CD14-positive monocyte (primary cell): ENCODE data around the gene UNC5C. TPM values are rescaled to one million over a fixed set of nuclear protein-coding genes. Genes with fewer than 3 reads are reported as not detected.

ENCODE experiments used
- DNase-seq, 3 donors: peaks; one replicate each; pipeline ENCODE4 v3.0.0-alpha.2; 2011 to 2022
- H2AFZ ChIP-seq: 2 replicates; pipeline ENCODE4 v1.6.0; 2012; ENCODE audit warnings: mild to moderate bottlenecking, low read depth, low read length, inconsistent platforms; ENCODE audit not compliant: insufficient read depth, poor library complexity, severe bottlenecking
- H3K27ac ChIP-seq, 2 donors: 1 replicate in 1 of 2; 2 replicates in 1 of 2; pipeline ENCODE4 v1.5.1; 2012 to 2013; ENCODE audit warnings: low read length in 2 of 2, control low read depth in 1 of 2, inconsistent platforms in 1 of 2, low read depth in 1 of 2, mild to moderate bottlenecking in 1 of 2
- H3K27me3 ChIP-seq, 2 donors: one replicate each; pipeline versions ENCODE4 v1.6.0 to v1.6.1; 2011 to 2013; ENCODE audit warnings: low read length in 2 of 2; ENCODE audit not compliant: control insufficient read depth in 2 of 2, insufficient read depth in 2 of 2
- H3K36me3 ChIP-seq, 2 donors: replicated peaks in 1 of 2; 1 replicate in 1 of 2; 2 replicates in 1 of 2; pipeline versions ENCODE4 v1.5.1 to v1.6.1; 2012 to 2013; ENCODE audit warnings: low read length in 2 of 2, control low read depth in 1 of 2, inconsistent platforms in 1 of 2, mild to moderate bottlenecking in 1 of 2; ENCODE audit not compliant: insufficient read depth in 2 of 2, control insufficient read depth in 1 of 2
- H3K4me1 ChIP-seq, 2 donors: 1 replicate in 1 of 2; 2 replicates in 1 of 2; pipeline versions ENCODE4 v1.5.1 to v1.6.1; 2012 to 2013; ENCODE audit warnings: low read length in 2 of 2, control low read depth in 1 of 2, inconsistent platforms in 1 of 2, mild to moderate bottlenecking in 1 of 2, moderate library complexity in 1 of 2; ENCODE audit not compliant: insufficient read depth in 2 of 2, control insufficient read depth in 1 of 2
- H3K4me2 ChIP-seq: replicated peaks from 2 replicates; pipeline ENCODE3; 2012; ENCODE audit warnings: low read length, moderate library complexity, mild to moderate bottlenecking; ENCODE audit not compliant: poor library complexity, severe bottlenecking; ENCODE audit errors: extremely low read depth
- H3K4me3 ChIP-seq, 3 experiments: fragments of 200-600 bp in 1 of 3; sonication (generic) in 1 of 3; replicated peaks in 1 of 3; 1 replicate in 2 of 3; 2 replicates in 1 of 3; pipeline ENCODE4 v1.5.1; 2011 to 2013; ENCODE audit warnings: low read length in 3 of 3, mild to moderate bottlenecking in 3 of 3, control low read depth in 2 of 3, low read depth in 2 of 3, inconsistent platforms in 1 of 3, moderate library complexity in 1 of 3
- H3K79me2 ChIP-seq: 2 replicates; pipeline ENCODE4 v1.6.0; 2012; ENCODE audit warnings: mild to moderate bottlenecking, control low read depth, inconsistent platforms, low read length, moderate library complexity; ENCODE audit not compliant: insufficient read depth
- H3K9ac ChIP-seq: 2 replicates; pipeline ENCODE4 v1.6.0; 2017; ENCODE audit warnings: low read length, mild to moderate bottlenecking; ENCODE audit not compliant: insufficient read depth, poor library complexity, severe bottlenecking
- H3K9me3 ChIP-seq, 2 donors: replicated peaks in 1 of 2; 1 replicate in 1 of 2; 2 replicates in 1 of 2; pipeline versions ENCODE4 v1.5.1 to v1.6.1; 2012 to 2013; ENCODE audit warnings: low read length in 2 of 2, control low read depth in 1 of 2; ENCODE audit not compliant: control insufficient read depth in 1 of 2, insufficient read depth in 1 of 2
- H4K20me1 ChIP-seq: 2 replicates; pipeline ENCODE4 v1.6.0; 2012; ENCODE audit warnings: mild to moderate bottlenecking, low read length, control low read depth, moderate library complexity; ENCODE audit not compliant: insufficient read depth
- H3K27ac Mint-ChIP-seq, 7 donors: one replicate each; pipeline ENCODE4 v1.8.0; 2020; ENCODE audit warnings: mild to moderate bottlenecking in 7 of 7, mixed read lengths in 7 of 7, moderate library complexity in 6 of 7, inconsistent platforms in 2 of 7
- H3K27me3 Mint-ChIP-seq, 3 donors: one replicate each; pipeline ENCODE4 v1.8.0; 2021 to 2022; ENCODE audit warnings: low read depth in 3 of 3, mild to moderate bottlenecking in 3 of 3, mixed read lengths in 3 of 3, moderate library complexity in 3 of 3, inconsistent platforms in 1 of 3
- H3K36me3 Mint-ChIP-seq, 2 donors: one replicate each; pipeline ENCODE4 v1.8.0; 2020; ENCODE audit warnings: mixed read lengths in 2 of 2, inconsistent platforms in 1 of 2, mild to moderate bottlenecking in 1 of 2
- H3K4me1 Mint-ChIP-seq: one replicate; pipeline ENCODE4 v1.8.0; 2020; ENCODE audit warnings: mild to moderate bottlenecking, mixed read lengths
- H3K4me3 Mint-ChIP-seq, 2 donors: one replicate each; pipeline ENCODE4 v1.8.0; 2020; ENCODE audit warnings: mild to moderate bottlenecking in 2 of 2, mixed read lengths in 2 of 2, moderate library complexity in 1 of 2
- H3K9me3 Mint-ChIP-seq, 7 donors: one replicate each; pipeline ENCODE4 v1.8.0; 2020 to 2022; ENCODE audit warnings: mixed read lengths in 7 of 7, mild to moderate bottlenecking in 6 of 7, moderate library complexity in 6 of 7, inconsistent platforms in 2 of 7
- WGBS: methylation state at CpG from one replicate; pipeline ENCODE4 v1.1.5; 2013; ENCODE audit warnings: missing lambda C conversion rate; ENCODE audit not compliant: insufficient coverage; 5-methylcytosine and 5-hydroxymethylcytosine counted together
- intact Hi-C, 2 donors: fragments of 100-400 bp; cut with micrococcal nuclease; formaldehyde crosslinking; loops; one replicate each; pipeline versions ENCODE4 v1.15.0 to v1.15.1; 2023
- polyA plus RNA-seq, 3 donors: library from polyadenylated mRNA; depleted of rRNA in 1 of 3; unstranded in 2 of 3; stranded (reverse) in 1 of 3; fragments of 300-500 nt in 2 of 3; fragments of >200 nt in 1 of 3; fragmentation: Illumina TruSeq in 2 of 3; gene quantifications; 1 replicate in 2 of 3; 2 replicates in 1 of 3; pipeline ENCODE4 v1.2.3, GENCODE V29; 2012 to 2021
- TF ChIP-seq, protein P1 (sequence below): fragments of 200-600 bp; IDR thresholded peaks from one replicate; pipeline ENCODE4 v1.8.0; 2022; ENCODE audit warnings: antibody characterized with exemption, mild to moderate bottlenecking

The UNC5C gene
- polyA plus RNA-seq, 3 donors, result 0.03 TPM; not detected in 2

GRCh38 chr4:95360906-95361695, 187.7 kb downstream of the UNC5C start:
- H3K9ac ChIP-seq, result no peak overlapping the region
- H3K4me1 Mint-ChIP-seq, result no peaks in the 10 kb centered on the region
- H3K9me3 ChIP-seq, result no peaks in the 10 kb centered on the region
- no peak overlapping the region for H3K4me3 Mint-ChIP-seq
- H3K36me3 Mint-ChIP-seq, result no peaks in the 10 kb centered on the region
- no peaks in the 10 kb centered on the region for H3K27me3 ChIP-seq
- no peak overlapping the region for H2AFZ ChIP-seq
- TF ChIP-seq, protein P1, sequence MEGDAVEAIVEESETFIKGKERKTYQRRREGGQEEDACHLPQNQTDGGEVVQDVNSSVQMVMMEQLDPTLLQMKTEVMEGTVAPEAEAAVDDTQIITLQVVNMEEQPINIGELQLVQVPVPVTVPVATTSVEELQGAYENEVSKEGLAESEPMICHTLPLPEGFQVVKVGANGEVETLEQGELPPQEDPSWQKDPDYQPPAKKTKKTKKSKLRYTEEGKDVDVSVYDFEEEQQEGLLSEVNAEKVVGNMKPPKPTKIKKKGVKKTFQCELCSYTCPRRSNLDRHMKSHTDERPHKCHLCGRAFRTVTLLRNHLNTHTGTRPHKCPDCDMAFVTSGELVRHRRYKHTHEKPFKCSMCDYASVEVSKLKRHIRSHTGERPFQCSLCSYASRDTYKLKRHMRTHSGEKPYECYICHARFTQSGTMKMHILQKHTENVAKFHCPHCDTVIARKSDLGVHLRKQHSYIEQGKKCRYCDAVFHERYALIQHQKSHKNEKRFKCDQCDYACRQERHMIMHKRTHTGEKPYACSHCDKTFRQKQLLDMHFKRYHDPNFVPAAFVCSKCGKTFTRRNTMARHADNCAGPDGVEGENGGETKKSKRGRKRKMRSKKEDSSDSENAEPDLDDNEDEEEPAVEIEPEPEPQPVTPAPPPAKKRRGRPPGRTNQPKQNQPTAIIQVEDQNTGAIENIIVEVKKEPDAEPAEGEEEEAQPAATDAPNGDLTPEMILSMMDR, result no peak
- no peaks in the 10 kb centered on the region for H3K4me1 ChIP-seq
- DNase-seq, result no peak
- H3K4me2 ChIP-seq, result no peak overlapping the region
- H4K20me1 ChIP-seq, result no peaks in the 10 kb centered on the region
- H3K4me3 ChIP-seq, result no peak overlapping the region
- H3K27ac ChIP-seq, result no peak overlapping the region
- peaks cover 0 to 4% (median 0%) of the 10 kb centered on the region in 7 donors for H3K9me3 Mint-ChIP-seq
- no peaks in the 10 kb centered on the region for H3K36me3 ChIP-seq
- WGBS, result no CpG with 5 or more reads among the region's 7 CpGs
- no peaks in the 10 kb centered on the region for H3K27me3 Mint-ChIP-seq
- H3K79me2 ChIP-seq, result no peaks in the 10 kb centered on the region
- intact Hi-C loops, result no loop called here
- H3K27ac Mint-ChIP-seq, result no peak overlapping the region

- no peak for DNase-seq
- no CpG with 5 or more reads among the region's 3 CpGs for WGBS
- Mint-ChIP-seq H3K27me3 (no peaks in the 10 kb centered on the region), H3K9me3 (peaks cover 0 to 4% (median 0%) of the 10 kb centered on the region in 7 donors), H3K36me3 (no peaks in the 10 kb centered on the region), H3K27ac (no peak overlapping the region), H3K4me1 (no peaks in the 10 kb centered on the region), H3K4me3 (no peak overlapping the region)
- H2AFZ ChIP-seq, result no peak overlapping the region
- H3K9ac ChIP-seq, result no peak overlapping the region
- no peaks in the 10 kb centered on the region for H3K27me3 ChIP-seq
- no peaks in the 10 kb centered on the region for H3K4me1 ChIP-seq
- no peaks in the 10 kb centered on the region for H3K79me2 ChIP-seq
- H3K27ac ChIP-seq, result no peak overlapping the region
- TF ChIP-seq, protein P1, result no peak
- H4K20me1 ChIP-seq, result no peaks in the 10 kb centered on the region
- H3K9me3 ChIP-seq, result no peaks in the 10 kb centered on the region
- no peaks in the 10 kb centered on the region for H3K36me3 ChIP-seq
- intact Hi-C loops, result no loop called here
- no peak overlapping the region for H3K4me2 ChIP-seq
- no peak overlapping the region for H3K4me3 ChIP-seq
Observed at GRCh38 chr4:95360256-95360903, 188.4 kb downstream of the UNC5C start.
